Renal cortex interstitium (tissue), 11 donors: Measurements from ENCODE around the gene ANK3. TPM values are rescaled to one million over a fixed set of nuclear protein-coding genes. Genes with fewer than 3 reads are reported as not detected.

ENCODE experiments used
- DNase-seq, 11 donors: peaks; one replicate each; pipeline ENCODE4 v3.0.0-alpha.2; 2013; ENCODE audit warnings: low read depth in 9 of 11, low spot score in 4 of 11; ENCODE audit errors: extremely low read depth in 1 of 11
- polyA plus RNA-seq, 3 donors: library from polyadenylated mRNA; unstranded; fragments of 120-200 nt; gene quantifications; one replicate each; pipeline ENCODE4 v1.2.1, GENCODE V29; 2013; ENCODE audit not compliant: insufficient read length in 3 of 3

ANK3 gene
- polyA plus RNA-seq, 3 donors: 135 to 178 (median 163) TPM

GRCh38 chr10:60420991-60421894, 31.6 kb upstream of the ANK3 start:
- no peak for DNase-seq

GRCh38 chr10:60419249-60419648, 29.6 kb upstream of the ANK3 start:
- DNase-seq: no peak

- DNase-seq: no peak
Observed at GRCh38 chr10:60417901-60418300, 28.2 kb upstream of the ANK3 start.

DNA sequence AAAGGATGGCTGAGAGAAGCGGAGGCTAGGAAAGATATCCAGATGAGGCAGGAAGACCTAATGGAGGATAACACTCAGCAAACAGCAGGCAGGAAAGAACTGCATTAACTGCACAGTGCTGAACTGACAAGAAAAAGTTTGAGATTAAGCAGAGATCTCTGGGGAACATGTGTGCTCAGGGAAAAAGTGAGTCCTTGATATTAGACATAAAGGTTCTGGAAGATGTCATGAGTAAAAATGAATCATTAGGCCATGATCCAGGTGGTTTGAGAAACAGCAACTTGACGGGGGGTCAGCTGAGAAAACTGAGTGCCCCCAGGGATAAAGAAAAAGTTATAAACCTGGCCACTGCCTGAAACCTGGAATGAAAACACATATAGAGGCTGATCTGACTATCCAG, 27.3 kb upstream of the ANK3 start:
- no peak for DNase-seq

GRCh38 chr10:60414877-60415585, 25.4 kb upstream of the ANK3 start:
- DNase-seq: no peak

GRCh38 chr10:60414111-60414510, 24.4 kb upstream of the ANK3 start:
- DNase-seq: no peak

DNA sequence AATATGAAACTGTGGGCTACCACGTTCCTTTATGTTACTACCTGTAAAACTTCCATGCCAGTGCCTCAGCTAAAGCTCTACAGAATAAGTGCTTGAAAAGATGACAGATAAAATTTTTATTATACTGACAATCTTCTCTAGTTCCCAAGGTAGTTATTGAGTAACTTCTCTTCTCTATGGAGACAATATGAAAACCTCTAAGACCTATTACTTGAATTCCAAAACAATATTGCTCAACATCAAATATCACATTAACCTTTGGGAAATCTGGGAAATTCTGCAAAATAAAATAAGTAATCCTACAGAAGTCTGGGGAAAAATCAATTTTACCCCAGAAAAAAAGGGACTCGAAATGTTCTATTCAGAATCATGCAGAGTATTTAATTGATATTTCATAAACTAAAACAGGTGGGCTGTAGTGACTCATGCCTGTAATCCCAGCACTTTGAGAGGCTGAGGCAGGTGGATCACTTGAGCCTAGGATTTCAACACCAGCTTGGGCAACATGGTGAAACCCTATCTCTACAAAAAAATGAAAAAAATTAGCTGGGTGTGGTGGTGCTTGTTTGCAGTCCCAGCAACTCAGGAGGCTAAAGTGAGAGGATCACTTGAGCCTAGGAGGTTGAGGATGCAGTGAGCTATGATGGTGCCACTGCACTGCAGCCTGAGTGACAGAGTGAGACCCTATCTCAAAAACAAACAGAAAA, 23.8 kb upstream of the ANK3 start:
- no peak for DNase-seq

DNA sequence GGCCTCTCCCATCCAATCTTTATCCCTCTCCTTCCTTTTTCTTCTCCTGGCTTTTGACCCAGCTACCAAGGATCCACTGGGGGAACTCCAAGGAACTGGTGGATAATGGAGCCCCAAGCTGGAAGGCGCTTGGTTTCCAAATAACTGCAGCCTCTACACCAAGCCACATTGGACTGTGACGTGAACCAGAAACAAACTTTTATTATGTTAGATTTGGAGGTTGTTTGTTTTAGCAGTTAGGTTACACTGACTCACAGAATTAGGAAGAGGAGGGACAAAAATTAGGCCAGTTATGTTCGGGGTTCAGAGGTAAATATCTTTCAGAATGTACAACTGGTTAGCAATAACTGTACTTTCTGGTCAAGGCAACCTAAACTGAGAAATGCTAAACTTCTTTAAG, 21.3 kb upstream of the ANK3 start:
- DNase-seq: no peak

DNA sequence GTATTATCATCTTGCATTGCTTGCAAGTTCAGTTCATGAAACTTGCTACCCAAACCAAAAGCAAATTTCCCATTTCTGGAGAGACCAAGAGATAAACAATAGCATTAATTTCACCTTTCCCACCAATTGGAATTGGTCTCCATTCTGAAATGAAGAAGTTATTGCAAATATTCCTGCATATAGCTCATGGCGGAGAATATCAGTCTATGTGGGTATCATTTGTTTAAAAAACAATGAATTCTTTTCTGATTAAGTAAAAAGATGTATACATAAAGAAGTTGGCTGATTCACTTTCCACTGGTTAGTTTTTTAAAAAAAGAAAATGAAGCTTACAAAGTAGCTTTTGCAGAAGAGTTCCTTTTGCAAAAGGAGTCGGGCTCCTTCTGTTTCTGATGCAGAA, 19.5 kb upstream of the ANK3 start:
- DNase-seq: no peak

DNA sequence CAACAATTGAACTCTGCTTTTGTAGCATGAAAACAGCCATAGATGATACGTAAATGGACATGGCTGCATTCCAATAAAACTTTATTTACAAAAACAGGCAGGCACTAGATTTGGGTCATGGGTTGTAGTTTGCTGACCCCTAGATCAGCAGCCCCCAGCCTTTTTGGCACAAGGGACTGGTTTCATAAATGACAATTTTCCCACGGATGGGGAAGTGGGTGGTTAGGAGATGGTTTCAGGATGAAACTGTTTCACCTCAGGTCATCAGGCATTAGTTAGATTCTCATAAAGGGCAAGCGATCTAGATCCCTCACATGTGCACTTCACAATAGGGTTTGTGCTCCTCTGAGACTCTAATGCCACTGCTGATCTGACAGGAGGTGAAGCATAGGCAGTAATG, 16.5 kb upstream of the ANK3 start:
- no peak for DNase-seq

- no peak for DNase-seq
Observed at GRCh38 chr10:60405172-60405571, 15.5 kb upstream of the ANK3 start.

- no peak for DNase-seq
Observed at GRCh38 chr10:60403168-60403873, 13.6 kb upstream of the ANK3 start.

DNA sequence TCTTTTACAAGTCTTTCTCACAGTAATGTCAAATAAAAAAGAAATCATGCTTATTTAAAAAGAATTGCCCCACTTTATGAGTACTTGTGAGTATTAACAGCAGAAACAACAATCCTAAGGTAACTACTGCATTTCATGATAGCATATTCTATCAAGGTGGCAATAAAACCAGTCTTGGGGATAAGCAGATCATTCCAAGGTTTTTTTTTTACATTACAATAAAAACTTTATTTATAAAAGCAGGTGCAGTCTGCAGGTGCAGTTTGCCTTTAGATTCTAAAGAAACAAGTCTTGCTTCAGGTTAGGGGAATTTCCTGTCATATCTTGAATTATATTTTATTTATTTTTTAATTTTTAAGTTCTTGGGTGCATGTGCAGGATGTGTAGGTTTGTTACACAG, 10.7 kb upstream of the ANK3 start:
- no peak for DNase-seq

DNA sequence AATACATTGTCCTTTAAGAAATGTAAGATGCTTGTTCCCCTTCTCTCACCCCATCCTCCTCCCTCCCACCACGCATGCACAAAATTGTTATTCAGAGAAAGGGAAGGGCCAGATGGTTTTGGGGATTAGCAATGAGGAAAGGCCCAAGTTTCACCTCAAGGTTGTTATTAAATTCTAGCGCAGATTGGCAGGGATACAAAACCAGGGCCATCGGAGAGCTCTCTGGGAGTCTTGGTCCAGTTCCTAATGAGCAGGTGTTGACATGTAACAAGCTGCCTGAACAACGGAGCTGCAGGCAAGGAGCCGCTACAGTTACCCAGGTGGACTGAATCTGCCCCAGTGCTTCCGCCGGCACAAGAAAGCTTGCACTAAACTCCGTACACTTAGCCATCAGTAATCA, 9.7 kb upstream of the ANK3 start:
- DNase-seq: no peak

- no peak for DNase-seq
Observed at GRCh38 chr10:60397792-60398191, 8.1 kb upstream of the ANK3 start.

GRCh38 chr10:60396766-60397165, 7.1 kb upstream of the ANK3 start:
- no peak for DNase-seq

- no peak for DNase-seq
Observed at GRCh38 chr10:60395711-60396110, 6.0 kb upstream of the ANK3 start.

GRCh38 chr10:60394446-60394845, 4.8 kb upstream of the ANK3 start:
- no peak for DNase-seq

DNA sequence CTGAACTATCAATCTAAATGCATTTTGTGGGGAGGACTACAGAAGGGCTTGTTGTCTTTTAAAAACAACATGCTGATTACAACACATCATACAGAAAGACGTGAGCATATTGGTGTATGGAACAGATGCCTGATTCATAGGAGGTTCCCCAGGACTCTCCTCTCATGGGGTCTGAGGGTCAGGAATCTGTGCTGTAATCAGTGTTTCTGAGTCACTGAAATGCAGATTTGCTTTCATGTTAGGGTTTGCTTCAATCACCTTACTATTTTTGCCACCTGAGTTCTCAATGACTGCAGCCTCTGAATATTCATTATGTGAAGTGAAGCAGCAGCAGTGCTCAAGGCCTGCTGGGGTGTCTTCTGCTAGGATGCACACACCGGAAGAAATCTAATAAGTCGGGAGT, 550 bp upstream of the ANK3 start:
- DNase-seq: no peak
